A673 (cell line): Measurements from ENCODE around the gene ZNF362.

Source experiments
- EZH2 ChIP-seq: fragments of 200-600 bp; sonication (generic); IDR thresholded peaks from 2 replicates; pipeline ENCODE4 v1.6.1; 2017; ENCODE audit warnings: borderline replicate concordance, low read depth, mild to moderate bottlenecking, mixed read lengths, antibody characterized with exemption, low read length; ENCODE audit not compliant: poor library complexity, severe bottlenecking
- TF ChIP-seq, protein P1 (sequence below): fragments of 300-800, 200-600 bp; sonication (generic); conservative IDR thresholded peaks from 2 replicates; pipeline ENCODE4 v1.5.1; 2017; ENCODE audit warnings: low read depth, mild to moderate bottlenecking, antibody characterized with exemption, low read length, moderate library complexity, mixed read lengths

DNA sequence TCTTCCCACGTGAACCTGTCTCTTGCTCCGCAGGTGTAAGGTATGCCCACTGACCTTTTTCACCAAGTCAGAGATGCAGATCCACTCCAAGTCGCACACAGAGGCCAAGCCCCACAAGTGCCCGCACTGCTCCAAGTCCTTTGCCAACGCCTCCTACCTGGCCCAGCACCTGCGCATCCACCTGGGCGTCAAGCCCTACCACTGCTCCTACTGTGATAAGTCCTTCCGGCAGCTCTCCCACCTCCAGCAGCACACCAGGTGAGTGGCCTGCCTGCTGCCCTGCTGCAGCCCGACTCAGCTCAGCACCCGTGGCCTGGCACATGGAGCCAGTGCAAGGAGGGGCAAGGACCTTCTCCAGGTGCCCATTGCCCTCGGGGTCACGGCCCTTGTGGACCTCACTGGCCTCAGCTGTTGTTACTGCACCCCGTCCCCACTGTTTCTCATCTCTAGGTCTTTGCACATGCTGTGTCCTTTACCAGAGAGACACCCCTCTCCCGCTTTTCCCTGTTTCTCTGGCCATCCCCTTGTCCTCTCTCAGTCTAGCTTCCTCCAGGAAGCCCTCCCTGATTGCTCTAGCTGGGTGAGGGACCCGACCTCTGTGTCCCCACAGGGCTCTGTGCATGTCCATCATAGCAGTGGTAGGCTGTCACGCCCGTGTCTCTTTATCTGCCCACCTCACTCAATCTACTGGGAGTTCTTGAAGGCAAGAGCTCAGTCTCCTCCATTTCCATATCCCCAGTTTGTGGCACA is 25.4 kb downstream of the ZNF362 start:
- TF ChIP-seq, protein P1, sequence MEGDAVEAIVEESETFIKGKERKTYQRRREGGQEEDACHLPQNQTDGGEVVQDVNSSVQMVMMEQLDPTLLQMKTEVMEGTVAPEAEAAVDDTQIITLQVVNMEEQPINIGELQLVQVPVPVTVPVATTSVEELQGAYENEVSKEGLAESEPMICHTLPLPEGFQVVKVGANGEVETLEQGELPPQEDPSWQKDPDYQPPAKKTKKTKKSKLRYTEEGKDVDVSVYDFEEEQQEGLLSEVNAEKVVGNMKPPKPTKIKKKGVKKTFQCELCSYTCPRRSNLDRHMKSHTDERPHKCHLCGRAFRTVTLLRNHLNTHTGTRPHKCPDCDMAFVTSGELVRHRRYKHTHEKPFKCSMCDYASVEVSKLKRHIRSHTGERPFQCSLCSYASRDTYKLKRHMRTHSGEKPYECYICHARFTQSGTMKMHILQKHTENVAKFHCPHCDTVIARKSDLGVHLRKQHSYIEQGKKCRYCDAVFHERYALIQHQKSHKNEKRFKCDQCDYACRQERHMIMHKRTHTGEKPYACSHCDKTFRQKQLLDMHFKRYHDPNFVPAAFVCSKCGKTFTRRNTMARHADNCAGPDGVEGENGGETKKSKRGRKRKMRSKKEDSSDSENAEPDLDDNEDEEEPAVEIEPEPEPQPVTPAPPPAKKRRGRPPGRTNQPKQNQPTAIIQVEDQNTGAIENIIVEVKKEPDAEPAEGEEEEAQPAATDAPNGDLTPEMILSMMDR, result no peak
- TF ChIP-seq EZH2, result no peak
